HL-60/S4 (cell line): ENCODE data around the gene RGS14.
"Not testable (repeated sequence)": the region's sequence is repeated elsewhere in the genome, so short reads cannot be mapped to it uniquely, and the experiment has no call there.

Experiments used
- in situ Hi-C: fragments of 300-500 bp; cut with MboI; formaldehyde crosslinking; loops from 2 replicates; pipeline ENCODE4 v1.14.3; 2022; ENCODE audit warnings: low sequenced_read_pairs

Gene RGS14

GRCh38 chr5:177346820-177347219 lies 10.9 kb upstream of the RGS14 start:
- in situ Hi-C loops, result no loop called here

GRCh38 chr5:177347699-177348098 lies 10.0 kb upstream of the RGS14 start:
- in situ Hi-C loops, result no loop called here

- in situ Hi-C loops, result no loop called here
These were observed 8.4 kb upstream of the RGS14 start for GRCh38 chr5:177349362-177349647.

GRCh38 chr5:177349762-177350161 lies 8.0 kb upstream of the RGS14 start:
- in situ Hi-C loops, result no loop called here

- in situ Hi-C loops, result no loop called here
These were observed 6.8 kb upstream of the RGS14 start for GRCh38 chr5:177350776-177351391.

GRCh38 chr5:177351392-177352329 lies 6.1 kb upstream of the RGS14 start, which contains the start of gene LMAN2:
Gene LMAN2 (minus strand): TSS chr5:177351668. CDS start chr5:177351647, 21 bp downstream.
- in situ Hi-C loops, result no loop called here

- in situ Hi-C loops, result no loop called here
These were observed 4.6 kb upstream of the RGS14 start for GRCh38 chr5:177353093-177353492.

GRCh38 chr5:177354256-177354655 lies 3.5 kb upstream of the RGS14 start:
- in situ Hi-C loops, result no loop called here

GRCh38 chr5:177354711-177355110 lies 3.0 kb upstream of the RGS14 start:
- in situ Hi-C loops, result no loop called here

- in situ Hi-C loops, result no loop called here
These were observed 2.4 kb upstream of the RGS14 start for GRCh38 chr5:177355162-177355867.

- in situ Hi-C loops, result no loop called here
These were observed 1.9 kb upstream of the RGS14 start for GRCh38 chr5:177355868-177356168.

GRCh38 chr5:177356746-177357145 lies 978 bp upstream of the RGS14 start:
- in situ Hi-C loops, result no loop called here

- in situ Hi-C loops, result no loop called here
These were observed 622 bp upstream of the RGS14 start for GRCh38 chr5:177357146-177357458.

GRCh38 chr5:177358370-177358819 lies 671 bp downstream of the RGS14 start:
- in situ Hi-C loops, result no loop called here

- in situ Hi-C loops, result no loop called here
These were observed 1.7 kb downstream of the RGS14 start for GRCh38 chr5:177359451-177359851.

- in situ Hi-C loops, result no loop called here
These were observed 2.1 kb downstream of the RGS14 start for GRCh38 chr5:177359860-177360259.

- in situ Hi-C loops, result not testable (repeated sequence)
These were observed 3.0 kb downstream of the RGS14 start for GRCh38 chr5:177360740-177361139.

- in situ Hi-C loops, result no loop called here
These were observed 3.9 kb downstream of the RGS14 start for GRCh38 chr5:177361418-177362291.

- in situ Hi-C loops, result no loop called here
These were observed 4.5 kb downstream of the RGS14 start for GRCh38 chr5:177362292-177362609.

- in situ Hi-C loops, result no loop called here
These were observed 5.1 kb downstream of the RGS14 start for GRCh38 chr5:177362610-177363507.
